DND-41 (cell line): ENCODE data around the gene TMEM175.
A peak's percentile ranks its signal among the peaks of the same experiment; 100 is the strongest.
"Not testable (repeated sequence)": the region's sequence is repeated elsewhere in the genome, so short reads cannot be mapped to it uniquely, and the experiment has no call there.

ENCODE experiments used
- ATAC-seq: fragments of 200-7000 bp; cut with Tn5 transposase; 3 replicates; pipeline ENCODE4 v1.9.1; 2021; ENCODE audit warnings: low read depth; ENCODE audit not compliant: insufficient read depth
- DNase-seq: peaks from one replicate; pipeline ENCODE4 v3.0.0-alpha.2; 2020
- H2AFZ ChIP-seq: 2 replicates; pipeline ENCODE4 v1.6.0; 2012; ENCODE audit warnings: low read depth, low read length
- H3K27ac ChIP-seq: 2 replicates; pipeline ENCODE4 v1.5.1; 2012; ENCODE audit warnings: low read length, inconsistent platforms
- H3K27me3 ChIP-seq: fragments of 200-600 bp; sonication (generic); 2 replicates; pipeline ENCODE4 v1.6.0; 2012; ENCODE audit warnings: low read length, mild to moderate bottlenecking, inconsistent platforms; ENCODE audit not compliant: insufficient read depth, poor library complexity
- H3K36me3 ChIP-seq: 2 replicates; pipeline ENCODE4 v1.5.1; 2012; ENCODE audit warnings: low read length, inconsistent platforms; ENCODE audit not compliant: insufficient read depth
- H3K4me1 ChIP-seq: 2 replicates; pipeline ENCODE4 v1.5.1; 2012; ENCODE audit warnings: mild to moderate bottlenecking, low read length; ENCODE audit not compliant: insufficient read depth
- H3K4me2 ChIP-seq: 2 replicates; pipeline ENCODE4 v1.6.0; 2012; ENCODE audit warnings: mild to moderate bottlenecking, moderate library complexity, low read length, inconsistent platforms; ENCODE audit not compliant: insufficient read depth
- H3K4me3 ChIP-seq, 2 experiments: fragments of 200-600 bp in 1 of 2; shearing (Covaris generic) in 1 of 2; 2 replicates each; pipeline ENCODE4 v1.5.1; 2012 to 2016; ENCODE audit warnings: inconsistent platforms in 2 of 2, low read length in 2 of 2, mild to moderate bottlenecking in 2 of 2, low read depth in 1 of 2, moderate library complexity in 1 of 2
- H3K79me2 ChIP-seq: 2 replicates; pipeline ENCODE4 v1.6.0; 2012; ENCODE audit warnings: low read length, inconsistent platforms; ENCODE audit not compliant: insufficient read depth
- H3K9ac ChIP-seq: 2 replicates; pipeline ENCODE4 v1.6.0; 2012; ENCODE audit warnings: low read depth, mild to moderate bottlenecking, inconsistent platforms, low read length, moderate library complexity
- H3K9me3 ChIP-seq: 2 replicates; pipeline ENCODE4 v1.5.1; 2012; ENCODE audit warnings: low read length, moderate library complexity, mild to moderate bottlenecking, inconsistent platforms; ENCODE audit not compliant: insufficient read depth, severe bottlenecking
- H4K20me1 ChIP-seq: 2 replicates; pipeline ENCODE4 v1.6.0; 2012; ENCODE audit warnings: low read length; ENCODE audit not compliant: insufficient read depth
- CTCF ChIP-seq: IDR thresholded peaks from 2 replicates; pipeline ENCODE4 v1.5.1; 2012; ENCODE audit warnings: borderline replicate concordance, low read length, moderate library complexity, mild to moderate bottlenecking; ENCODE audit not compliant: poor library complexity, severe bottlenecking; ENCODE audit errors: extremely low read depth
- EZH2 ChIP-seq: IDR thresholded peaks from 3 replicates; pipeline ENCODE4 v1.6.1; 2012; ENCODE audit warnings: borderline replicate concordance, low read depth, mild to moderate bottlenecking, moderate library complexity, low read length, inconsistent platforms; ENCODE audit not compliant: severe bottlenecking

TMEM175 gene

GRCh38 chr4:917992-918391 is 14.3 kb upstream of the TMEM175 start:
- H3K4me3 ChIP-seq: no peak overlapping the region
- no peak overlapping the region for H3K9ac ChIP-seq
- ATAC-seq: no peak
- TF ChIP-seq CTCF: no peak
- TF ChIP-seq EZH2: no peak
- H3K79me2 ChIP-seq: peaks cover 95% of the 10 kb centered on the region
- no peak for DNase-seq
- H3K36me3 ChIP-seq: peaks cover 5% of the 10 kb centered on the region
- no peak overlapping the region for H3K4me2 ChIP-seq
- H3K27me3 ChIP-seq: no peaks in the 10 kb centered on the region
- no peak overlapping the region for H2AFZ ChIP-seq
- H3K4me1 ChIP-seq: peaks cover 20% of the 10 kb centered on the region
- peaks cover 80% of the 10 kb centered on the region for H4K20me1 ChIP-seq
- no peak overlapping the region for H3K27ac ChIP-seq
- no peaks in the 10 kb centered on the region for H3K9me3 ChIP-seq

GRCh38 chr4:918591-918990 is 13.7 kb upstream of the TMEM175 start:
- H3K9me3 ChIP-seq, H3K9ac ChIP-seq, H3K27me3 ChIP-seq, H3K4me2 ChIP-seq, H2AFZ ChIP-seq, ATAC-seq, H3K4me3 ChIP-seq, DNase-seq, H3K36me3 ChIP-seq, H3K27ac ChIP-seq: not testable (repeated sequence)
- H4K20me1 ChIP-seq: peaks cover 81% of the 10 kb centered on the region
- peaks cover 21% of the 10 kb centered on the region for H3K4me1 ChIP-seq
- H3K79me2 ChIP-seq: peaks cover 95% of the 10 kb centered on the region

GRCh38 chr4:919004-919680 is 13.1 kb upstream of the TMEM175 start:
- Histone ChIP-seq H4K20me1 (peaks cover 83% of the 10 kb centered on the region), H3K4me1 (peaks cover 21% of the 10 kb centered on the region), H3K79me2 (peaks cover 98% of the 10 kb centered on the region)
- H3K4me2 ChIP-seq, H3K36me3 ChIP-seq, H3K9ac ChIP-seq, H3K4me3 ChIP-seq, DNase-seq, H3K27ac ChIP-seq, H3K9me3 ChIP-seq, ATAC-seq, H3K27me3 ChIP-seq, H2AFZ ChIP-seq: not testable (repeated sequence)

GRCh38 chr4:921830-922331 is 10.4 kb upstream of the TMEM175 start:
- H3K36me3 ChIP-seq: peaks cover 5% of the 10 kb centered on the region
- H3K4me3 ChIP-seq: no peak overlapping the region
- no peaks in the 10 kb centered on the region for H3K9me3 ChIP-seq
- no peak overlapping the region for H2AFZ ChIP-seq
- TF ChIP-seq CTCF: peak; percentile 14
- TF ChIP-seq EZH2: no peak
- H3K4me2 ChIP-seq: no peak overlapping the region
- peak; percentile 26 for DNase-seq
- ATAC-seq: peak; percentile 81
- H3K9ac ChIP-seq: no peak overlapping the region
- H3K27me3 ChIP-seq: no peaks in the 10 kb centered on the region
- H3K79me2 ChIP-seq: peaks cover 96% of the 10 kb centered on the region
- H3K4me1 ChIP-seq: peaks cover 21% of the 10 kb centered on the region
- H3K27ac ChIP-seq: no peak overlapping the region
- peaks cover 83% of the 10 kb centered on the region for H4K20me1 ChIP-seq
